ENCODE measurements around the gene DLGAP3. TPM values are rescaled to one million over a fixed set of nuclear protein-coding genes. Genes with fewer than 3 reads are reported as not detected.
A peak's percentile ranks its signal among the peaks of the same experiment; 100 is the strongest.

The DLGAP3 gene
- total RNA-seq, 1 experiment from 2014 or later, result 7.3 TPM

DNA sequence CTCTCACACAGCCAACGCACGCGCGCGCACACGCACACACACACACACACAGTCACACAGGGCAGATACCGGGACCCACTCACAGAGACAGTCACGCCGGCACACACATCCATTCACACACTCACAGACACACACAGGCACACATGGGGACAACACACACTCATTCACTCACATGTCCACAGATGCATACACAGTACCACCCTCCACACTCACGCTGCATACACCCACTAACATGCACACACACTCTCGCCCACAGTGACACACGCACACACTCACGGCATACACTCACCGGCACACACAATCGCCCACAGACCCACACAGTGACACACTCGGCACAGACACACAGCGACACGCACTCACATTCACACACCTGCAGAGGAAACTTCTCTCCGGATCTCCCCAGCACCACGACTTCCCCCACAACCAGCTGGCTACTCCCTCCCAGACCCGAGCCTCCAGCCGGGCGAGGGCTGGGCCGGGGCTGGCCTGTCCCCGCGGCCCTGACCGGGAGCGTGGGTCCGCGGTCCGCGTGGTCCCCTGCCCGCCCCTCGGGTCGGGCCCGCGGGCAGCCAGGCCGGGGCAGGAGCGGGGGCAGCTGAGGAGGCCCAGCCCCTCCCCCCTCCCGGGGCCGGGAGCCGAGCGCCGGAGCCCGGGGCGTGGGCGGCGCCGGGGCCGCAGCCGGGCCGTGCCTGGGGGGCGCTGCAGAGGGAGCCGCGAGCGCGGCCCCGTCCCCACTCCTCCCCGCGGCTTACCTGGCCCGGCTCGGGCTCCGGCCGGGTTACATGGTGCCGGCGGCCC lies 552 bp downstream of the DLGAP3 start:
- no peak overlapping the region for H3K23ac ChIP-seq (ENCODE audit: insufficient read length, low read depth, low read length)
- no peak overlapping the region for H3T11ph ChIP-seq (ENCODE audit: low read length)
- H2BK5ac ChIP-seq (ENCODE audit: insufficient read length, low read length), result no peak overlapping the region
- no peak overlapping the region for H2BK12ac ChIP-seq (ENCODE audit: insufficient read length, low read depth, low read length)
- Mint-ChIP-seq H3K9me3 (no peaks in the 10 kb centered on the region; a peak in 2 of 5 replicates), H3K4me1 (peaks cover 15 to 36% of the 10 kb centered on the region in 2 experiments), H3K36me3 (ENCODE audit: insufficient read depth in 1 of 3, low read depth in 3 of 3) (no peaks in the 10 kb centered on the region), H3K4me3 (peak overlapping the region; percentile 71 to 87), H3K27me3 (ENCODE audit: low read depth) (peaks cover 87% of the 10 kb centered on the region), H3K27ac (peak overlapping the region in 1 of 3 experiments; percentile 4; a peak in 1 of 7 replicates)
- H3K18ac ChIP-seq (ENCODE audit: insufficient read length, low read depth, low read length), result no peak overlapping the region
- no peak overlapping the region for H4K8ac ChIP-seq (replicated peaks; ENCODE audit: insufficient read length, low read depth, low read length)
- peaks cover 3% of the 10 kb centered on the region; the same call in 1 of the 2 replicates for H3K4me1 ChIP-seq (ENCODE audit: insufficient read depth, low read length)
- peaks cover 14% of the 10 kb centered on the region for H3K23me2 ChIP-seq (ENCODE audit: insufficient read length, low read depth, low read length, poor library complexity, severe bottlenecking)
- H2AK5ac ChIP-seq (ENCODE audit: insufficient read length, low read length), result no peak overlapping the region
- no peak overlapping the region for H3K14ac ChIP-seq (ENCODE audit: insufficient read depth, low read length)
- H3K79me2 ChIP-seq (ENCODE audit: insufficient read depth, low read length), result peaks cover 2% of the 10 kb centered on the region; the same call in 1 of the 2 replicates
- H3K9me3 ChIP-seq (ENCODE audit: control insufficient read depth, low read depth, low read length), result no peaks in the 10 kb centered on the region
- no peak overlapping the region for H3K4ac ChIP-seq (ENCODE audit: low read depth, low read length)
- TF ChIP-seq, protein P1, sequence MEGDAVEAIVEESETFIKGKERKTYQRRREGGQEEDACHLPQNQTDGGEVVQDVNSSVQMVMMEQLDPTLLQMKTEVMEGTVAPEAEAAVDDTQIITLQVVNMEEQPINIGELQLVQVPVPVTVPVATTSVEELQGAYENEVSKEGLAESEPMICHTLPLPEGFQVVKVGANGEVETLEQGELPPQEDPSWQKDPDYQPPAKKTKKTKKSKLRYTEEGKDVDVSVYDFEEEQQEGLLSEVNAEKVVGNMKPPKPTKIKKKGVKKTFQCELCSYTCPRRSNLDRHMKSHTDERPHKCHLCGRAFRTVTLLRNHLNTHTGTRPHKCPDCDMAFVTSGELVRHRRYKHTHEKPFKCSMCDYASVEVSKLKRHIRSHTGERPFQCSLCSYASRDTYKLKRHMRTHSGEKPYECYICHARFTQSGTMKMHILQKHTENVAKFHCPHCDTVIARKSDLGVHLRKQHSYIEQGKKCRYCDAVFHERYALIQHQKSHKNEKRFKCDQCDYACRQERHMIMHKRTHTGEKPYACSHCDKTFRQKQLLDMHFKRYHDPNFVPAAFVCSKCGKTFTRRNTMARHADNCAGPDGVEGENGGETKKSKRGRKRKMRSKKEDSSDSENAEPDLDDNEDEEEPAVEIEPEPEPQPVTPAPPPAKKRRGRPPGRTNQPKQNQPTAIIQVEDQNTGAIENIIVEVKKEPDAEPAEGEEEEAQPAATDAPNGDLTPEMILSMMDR (conservative IDR thresholded peaks at IDR 0.05), result no peak; the same call in 2 of the 3 replicates
- peak overlapping the region; percentile 63 for H3K4me2 ChIP-seq (ENCODE audit: insufficient read depth, insufficient read length, low read length)
- no peak overlapping the region for H4K91ac ChIP-seq (ENCODE audit: insufficient read length, low read depth, low read length)
- no peaks in the 10 kb centered on the region for H3K79me1 ChIP-seq (ENCODE audit: insufficient read depth, low read depth, low read length, poor library complexity, severe bottlenecking)
- no peak for DNase-seq
- no peak overlapping the region for H3K56ac ChIP-seq (ENCODE audit: insufficient read length, low read depth, low read length)
- peaks cover 4% of the 10 kb centered on the region for H4K20me1 ChIP-seq (ENCODE audit: control insufficient read depth, insufficient read depth, insufficient read length)
- H3K27ac ChIP-seq (ENCODE audit: insufficient read length, low read depth, low read length), result no peak overlapping the region
- WGBS (ENCODE audit: extremely low coverage, insufficient read length, low lambda C conversion rate), result no CpG with 5 or more reads among the region's 66 CpGs
- no peak overlapping the region for H3K9ac ChIP-seq (ENCODE audit: extremely low read depth, insufficient read length, low read length)
- no peak overlapping the region for H2BK120ac ChIP-seq (ENCODE audit: low read depth, low read length, poor library complexity, severe bottlenecking)
- H4K5ac ChIP-seq (ENCODE audit: insufficient read length, low read depth, low read length), result no peak overlapping the region
- peaks cover 7% of the 10 kb centered on the region; the same call in 1 of the 2 replicates for H3K27me3 ChIP-seq (ENCODE audit: insufficient read depth, low read length)
- H2AFZ ChIP-seq (ENCODE audit: low read length), result no peak overlapping the region
- H2BK20ac ChIP-seq (ENCODE audit: low read depth, low read length, poor library complexity, severe bottlenecking), result no peak overlapping the region
- H2BK15ac ChIP-seq (ENCODE audit: low read depth, low read length), result no peak overlapping the region
